Esophagus squamous epithelium (tissue), 4 donors: ENCODE data around the gene RGS2.

ENCODE experiments used
- CTCF ChIP-seq, 6 experiments: fragments of 450-650 bp in 4 of 6; fragments of 200-600 bp in 2 of 6; sonication (generic) in 2 of 6; IDR thresholded peaks; one replicate each; pipeline ENCODE4 v1.5.1; 2016 to 2019; ENCODE audit warnings: antibody characterized with exemption in 6 of 6, mild to moderate bottlenecking in 4 of 6, moderate library complexity in 4 of 6
- POLR2A ChIP-seq, 4 donors: fragments of 450-650 bp; IDR thresholded peaks; one replicate each; pipeline ENCODE4 v1.6.1; 2017; ENCODE audit warnings: antibody characterized with exemption in 4 of 4, mild to moderate bottlenecking in 4 of 4, moderate library complexity in 3 of 4

DNA sequence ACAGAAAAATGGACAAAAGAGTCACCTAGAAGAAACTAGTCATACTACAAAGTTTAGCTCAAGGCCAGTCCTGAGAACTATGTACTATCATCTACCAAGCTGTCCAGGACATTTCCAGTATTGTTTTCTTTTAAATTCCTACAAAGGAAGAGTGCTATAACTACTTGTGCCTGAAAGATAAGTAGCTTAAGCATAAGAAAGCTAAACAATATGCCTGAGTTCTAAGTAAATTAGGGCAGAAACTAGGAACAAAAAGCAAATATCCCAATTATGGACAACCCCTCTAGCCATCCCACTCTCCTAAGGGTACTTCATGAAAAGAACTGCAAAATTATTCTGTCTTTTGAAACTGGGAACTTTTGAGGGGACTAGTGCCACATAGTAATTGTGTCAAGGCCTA lies 5.3 kb upstream of the RGS2 start:
- no peak for TF ChIP-seq CTCF (IDR thresholded peaks at IDR 0.05)
- TF ChIP-seq POLR2A (IDR thresholded peaks at IDR 0.05), result no peak
